CD4-positive, alpha-beta T cell treated with Interleukin-4 for 1 hour (primary cell): ENCODE results near the gene EN1.

Experiments used
- DNase-seq, 2 donors: peaks; one replicate each; pipeline ENCODE4 v3.0.0-alpha.2; 2020 to 2022

The EN1 gene

GRCh38 chr2:118846953-118847761 lies at the start of gene EN1:
EN1 (minus strand) TSS chr2:118847648; CDS start chr2:118847167, 481 bp downstream.
- no peak for DNase-seq

GRCh38 chr2:118893100-118893499 lies 45.7 kb upstream of the EN1 start:
- DNase-seq, result no peak

GRCh38 chr2:118889995-118890394 lies 42.5 kb upstream of the EN1 start:
- DNase-seq, result no peak

- no peak for DNase-seq
Observed at GRCh38 chr2:118883792-118884191, 36.3 kb upstream of the EN1 start.

- peak; percentile 70 to 74 for DNase-seq
Observed at GRCh38 chr2:118882693-118883336, 35.4 kb upstream of the EN1 start.

- DNase-seq, result peak; percentile 66
Observed at GRCh38 chr2:118881490-118882129, 34.2 kb upstream of the EN1 start.

GRCh38 chr2:118880501-118880900 lies 33.1 kb upstream of the EN1 start:
- no peak for DNase-seq

GRCh38 chr2:118878531-118879149 lies 31.2 kb upstream of the EN1 start:
- no peak for DNase-seq

GRCh38 chr2:118875318-118875717 lies 27.9 kb upstream of the EN1 start:
- no peak for DNase-seq

GRCh38 chr2:118874324-118874723 lies 26.9 kb upstream of the EN1 start:
- no peak for DNase-seq

- peak in 1 of 2 donors; percentile 27 for DNase-seq
Observed at GRCh38 chr2:118865106-118865505, 17.7 kb upstream of the EN1 start.

GRCh38 chr2:118864207-118864606 lies 16.8 kb upstream of the EN1 start:
- DNase-seq, result no peak

GRCh38 chr2:118861731-118862130 lies 14.3 kb upstream of the EN1 start:
- no peak for DNase-seq

GRCh38 chr2:118861242-118861641 lies 13.8 kb upstream of the EN1 start:
- DNase-seq, result no peak

GRCh38 chr2:118860506-118860905 lies 13.1 kb upstream of the EN1 start:
- no peak for DNase-seq

- no peak for DNase-seq
Observed at GRCh38 chr2:118859157-118859770, 11.8 kb upstream of the EN1 start.

GRCh38 chr2:118858485-118859156 lies 11.2 kb upstream of the EN1 start:
- no peak for DNase-seq

GRCh38 chr2:118857677-118858484 lies 10.4 kb upstream of the EN1 start:
- no peak for DNase-seq

GRCh38 chr2:118856978-118857676 lies 9.7 kb upstream of the EN1 start:
- no peak for DNase-seq

GRCh38 chr2:118856330-118856977 lies 9.0 kb upstream of the EN1 start:
- no peak for DNase-seq
